H1 (cell line): ENCODE results near the gene PIGM.

Experiments used
- BACH1 ChIP-seq: IDR thresholded peaks from 2 replicates; pipeline ENCODE4 v1.6.1; 2012; ENCODE audit warnings: low read length, improper control_type of control experiment
- GTF2F1 ChIP-seq: IDR thresholded peaks from 2 replicates; pipeline ENCODE4 v1.6.1; 2012; ENCODE audit warnings: low read depth, low read length, improper control_type of control experiment, borderline replicate concordance
- PHF8 ChIP-seq: fragments of 200-600 bp; sonication (generic); conservative IDR thresholded peaks from 2 replicates; pipeline ENCODE4 v1.7.1; 2012; ENCODE audit warnings: low read depth, mild to moderate bottlenecking, inconsistent platforms, low read length, moderate library complexity
- SIN3A ChIP-seq, 2 experiments: IDR thresholded peaks in 1 of 2; conservative IDR thresholded peaks in 1 of 2; 2 replicates each; pipeline ENCODE4 v1.6.1; 2011 to 2012; ENCODE audit warnings: low read length in 2 of 2, improper control_type of control experiment in 1 of 2, low read depth in 1 of 2, mild to moderate bottlenecking in 1 of 2
- TBP ChIP-seq: IDR thresholded peaks from 2 replicates; pipeline ENCODE4 v1.6.1; 2011; ENCODE audit warnings: low read depth, low read length, improper control_type of control experiment
- TF ChIP-seq, protein P1 (sequence below), 3 experiments: IDR thresholded peaks; 1 replicate in 2 of 3; 2 replicates in 1 of 3; pipeline versions ENCODE4 v1.5.1 to v1.6.1; 2011; ENCODE audit warnings: low read length in 3 of 3, mild to moderate bottlenecking in 3 of 3, inconsistent platforms in 2 of 3, low read depth in 1 of 3, moderate library complexity in 1 of 3; ENCODE audit not compliant: insufficient read depth in 1 of 3; ENCODE audit errors: control extremely low read depth in 1 of 3

DNA sequence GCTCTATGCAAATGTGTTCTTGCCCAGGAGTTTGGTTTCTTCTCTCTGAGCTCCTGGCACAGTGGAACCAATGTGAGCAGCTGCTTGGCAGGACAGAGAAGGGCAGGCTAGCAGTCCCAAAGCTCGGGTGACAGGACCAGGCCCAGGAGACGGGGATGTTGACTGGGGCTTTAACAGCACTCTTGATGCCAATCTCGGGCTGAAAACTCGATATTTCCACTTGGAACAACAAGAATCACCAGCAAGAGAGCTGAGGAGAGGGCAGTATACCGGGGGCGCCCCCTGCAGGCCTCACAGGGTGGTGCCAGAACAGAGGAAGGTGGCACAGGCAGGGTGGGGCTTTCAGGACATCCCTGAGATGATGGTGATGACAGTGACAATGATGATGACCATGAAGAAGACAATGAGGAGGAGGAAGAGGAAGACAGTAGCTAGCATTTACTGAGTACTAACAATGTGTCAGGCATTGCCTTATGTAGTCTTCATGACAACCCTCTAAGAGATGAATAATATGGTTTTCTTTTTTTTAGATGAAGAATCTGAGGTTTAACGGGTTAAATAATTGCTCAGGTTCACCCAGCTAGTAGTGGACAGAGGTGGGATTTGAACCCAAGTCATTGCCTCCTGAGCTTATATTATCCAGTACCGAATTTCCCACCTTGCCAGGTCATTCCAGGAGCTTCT, 46.9 kb upstream of the PIGM start:
- TF ChIP-seq PHF8 (no peak), SIN3A (conservative IDR thresholded peaks at IDR 0.05 in 1 of 2, IDR thresholded peaks at IDR 0.05 in 1 of 2; ENCODE audit: low read depth in 1 of 2, low read length in 2 of 2) (no peak), BACH1 (no peak), GTF2F1 (no peak), TBP (no peak)
- TF ChIP-seq, protein P1, sequence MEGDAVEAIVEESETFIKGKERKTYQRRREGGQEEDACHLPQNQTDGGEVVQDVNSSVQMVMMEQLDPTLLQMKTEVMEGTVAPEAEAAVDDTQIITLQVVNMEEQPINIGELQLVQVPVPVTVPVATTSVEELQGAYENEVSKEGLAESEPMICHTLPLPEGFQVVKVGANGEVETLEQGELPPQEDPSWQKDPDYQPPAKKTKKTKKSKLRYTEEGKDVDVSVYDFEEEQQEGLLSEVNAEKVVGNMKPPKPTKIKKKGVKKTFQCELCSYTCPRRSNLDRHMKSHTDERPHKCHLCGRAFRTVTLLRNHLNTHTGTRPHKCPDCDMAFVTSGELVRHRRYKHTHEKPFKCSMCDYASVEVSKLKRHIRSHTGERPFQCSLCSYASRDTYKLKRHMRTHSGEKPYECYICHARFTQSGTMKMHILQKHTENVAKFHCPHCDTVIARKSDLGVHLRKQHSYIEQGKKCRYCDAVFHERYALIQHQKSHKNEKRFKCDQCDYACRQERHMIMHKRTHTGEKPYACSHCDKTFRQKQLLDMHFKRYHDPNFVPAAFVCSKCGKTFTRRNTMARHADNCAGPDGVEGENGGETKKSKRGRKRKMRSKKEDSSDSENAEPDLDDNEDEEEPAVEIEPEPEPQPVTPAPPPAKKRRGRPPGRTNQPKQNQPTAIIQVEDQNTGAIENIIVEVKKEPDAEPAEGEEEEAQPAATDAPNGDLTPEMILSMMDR (IDR thresholded peaks at IDR 0.05; ENCODE audit: control extremely low read depth in 1 of 3, insufficient read depth in 1 of 3, low read depth in 1 of 3, low read length in 3 of 3) = peak; percentile 91 to 95 (median 93)
